GM18907 (cell line): ENCODE data around the gene SLC17A7.

Experiments used
- ATAC-seq: cut with Tn5 transposase; IDR thresholded peaks from one replicate; pipeline ENCODE4 v1.9.1; 2021; ENCODE audit warnings: mild to moderate bottlenecking, moderate library complexity; ENCODE audit not compliant: unreplicated experiment

SLC17A7 gene

DNA sequence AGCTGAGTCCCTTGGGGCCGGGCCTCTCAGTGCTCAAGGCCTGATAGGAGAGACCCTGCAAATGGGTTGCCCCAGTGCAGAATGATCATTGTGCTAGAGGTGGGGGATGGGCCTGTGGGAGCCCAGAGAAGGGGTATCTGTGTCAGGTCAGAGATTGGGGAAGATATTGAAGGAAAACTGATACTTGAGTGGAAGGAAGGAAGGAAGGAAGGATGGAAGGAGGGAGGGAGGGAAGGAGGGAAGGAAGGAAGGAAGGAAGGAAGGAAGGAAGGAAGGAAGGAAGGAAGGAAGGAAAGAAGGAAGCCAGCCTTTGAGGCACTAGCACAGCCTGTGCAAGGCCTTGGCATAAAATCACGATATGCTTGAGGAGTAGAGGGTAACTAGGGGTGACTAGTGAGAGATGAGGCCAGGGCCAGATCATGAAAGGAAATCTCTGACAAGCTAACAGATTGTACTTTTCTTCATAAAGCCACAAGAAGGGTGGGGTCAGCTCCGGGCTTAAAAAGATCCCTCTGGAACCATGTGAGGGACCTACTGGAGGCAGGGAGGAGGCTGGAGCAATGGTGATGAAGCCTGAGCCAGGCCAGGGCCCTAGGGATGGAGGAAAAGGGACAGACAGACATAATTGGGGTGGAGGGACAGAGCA lies 29.5 kb downstream of the SLC17A7 start:
- no peak for ATAC-seq

DNA sequence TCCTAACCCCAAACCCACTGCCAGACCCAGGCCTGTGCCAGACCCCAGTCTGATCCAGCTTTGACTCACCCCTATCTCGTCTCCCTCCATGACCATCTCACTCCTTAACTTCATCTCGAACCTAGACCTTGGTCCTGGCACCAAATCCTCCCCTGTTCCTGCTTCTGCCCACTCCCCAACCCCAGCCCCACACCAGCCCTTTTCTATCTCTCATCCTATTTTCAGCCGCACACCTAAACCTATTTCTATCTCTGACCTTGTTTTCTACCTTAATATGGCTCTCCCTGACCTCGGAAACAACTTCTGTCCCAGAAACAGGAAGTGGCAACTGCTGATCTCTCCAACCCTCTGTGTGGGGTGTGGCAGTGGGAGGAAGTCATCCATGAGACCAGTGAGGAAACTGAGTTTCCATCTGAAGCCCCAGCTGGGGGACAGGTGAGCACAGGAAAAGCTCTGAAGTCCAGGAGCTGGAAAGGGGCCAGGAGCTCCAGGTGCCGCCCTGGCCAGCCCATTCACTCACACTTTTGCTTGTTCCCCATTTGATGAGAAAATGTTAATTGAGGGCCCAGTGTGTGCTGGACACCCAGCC lies 31.8 kb downstream of the SLC17A7 start:
- no peak for ATAC-seq

DNA sequence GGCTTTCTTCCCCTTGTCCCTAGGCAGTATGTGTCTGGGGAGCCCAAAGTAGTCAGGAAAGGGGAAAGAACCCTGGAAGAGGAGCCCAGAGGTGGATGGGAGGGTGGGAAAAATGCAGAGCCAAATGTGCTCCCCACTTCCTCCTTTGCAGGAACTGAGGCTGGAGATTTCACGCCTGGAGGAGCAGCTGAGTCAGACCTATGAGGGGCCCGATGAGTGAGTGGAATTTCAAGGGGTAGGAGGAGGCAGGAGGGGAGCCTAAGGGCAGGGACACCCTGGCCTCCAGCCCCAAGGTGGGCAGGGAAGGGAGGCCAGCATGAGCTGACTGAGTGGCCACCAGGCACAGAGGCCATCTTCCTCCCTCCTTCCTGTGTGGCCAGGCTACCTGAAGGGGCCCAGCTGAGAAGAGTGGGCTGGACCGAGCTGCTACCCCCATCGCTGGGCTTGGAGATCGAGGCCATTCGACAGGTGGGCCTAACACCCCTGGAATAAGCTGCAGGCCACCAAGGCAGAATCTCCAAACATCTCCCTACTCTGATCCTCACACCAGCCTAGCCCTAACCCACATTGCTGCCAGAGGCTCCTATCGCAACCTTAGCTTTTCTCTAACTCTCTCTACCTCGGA lies 32.4 kb downstream of the SLC17A7 start:
- no peak for ATAC-seq

DNA sequence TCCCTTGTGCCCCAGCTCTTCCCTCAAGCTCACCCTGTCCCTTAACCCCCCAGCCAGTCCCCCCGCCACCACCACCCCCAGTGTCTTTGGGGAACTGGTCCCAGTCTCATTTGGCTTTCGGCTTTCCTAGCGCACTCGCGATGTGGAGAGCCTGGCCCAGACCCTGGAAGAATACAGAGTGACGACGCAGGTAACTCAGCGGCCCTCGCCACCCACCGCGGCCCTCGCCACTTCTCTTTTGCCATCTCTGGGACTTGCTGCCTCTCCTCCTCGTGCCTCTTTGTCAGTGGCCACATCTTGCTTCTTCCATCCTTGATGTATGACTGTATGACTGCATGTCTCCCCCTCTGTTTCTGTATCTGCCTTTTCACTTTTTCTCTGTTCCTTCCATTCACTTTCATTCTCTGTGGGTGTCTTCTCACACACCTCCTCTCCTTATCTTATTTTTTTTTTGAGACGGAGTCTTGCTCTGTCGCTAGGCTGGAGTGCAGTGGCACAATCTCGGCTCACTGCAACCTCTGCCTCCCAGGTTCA lies 33.8 kb downstream of the SLC17A7 start:
- ATAC-seq: no peak

GRCh38 chr19:49407079-49407478 lies 34.2 kb downstream of the SLC17A7 start:
- no peak for ATAC-seq

GRCh38 chr19:49403404-49404187 lies 37.7 kb downstream of the SLC17A7 start:
- no peak for ATAC-seq

DNA sequence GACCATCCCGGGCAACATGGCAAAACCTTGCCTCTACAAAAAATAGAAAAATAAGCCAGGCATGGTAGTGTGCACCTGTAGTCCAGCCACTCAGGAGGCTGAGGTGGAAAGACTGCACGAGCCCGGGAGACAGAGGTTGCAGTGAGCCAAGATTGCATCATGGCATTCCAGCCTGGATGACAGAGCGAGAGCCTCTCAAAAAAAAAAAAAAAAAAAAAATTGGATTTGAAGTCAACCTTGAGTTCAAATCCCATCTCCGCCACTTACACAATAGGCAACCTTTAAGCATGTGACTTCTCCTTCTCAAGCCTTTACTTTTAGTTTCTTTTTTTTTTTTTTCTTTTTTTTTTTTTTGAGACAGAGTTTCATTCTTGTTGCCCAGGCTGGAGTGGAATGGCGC lies 41.3 kb downstream of the SLC17A7 start:
- no peak for ATAC-seq

DNA sequence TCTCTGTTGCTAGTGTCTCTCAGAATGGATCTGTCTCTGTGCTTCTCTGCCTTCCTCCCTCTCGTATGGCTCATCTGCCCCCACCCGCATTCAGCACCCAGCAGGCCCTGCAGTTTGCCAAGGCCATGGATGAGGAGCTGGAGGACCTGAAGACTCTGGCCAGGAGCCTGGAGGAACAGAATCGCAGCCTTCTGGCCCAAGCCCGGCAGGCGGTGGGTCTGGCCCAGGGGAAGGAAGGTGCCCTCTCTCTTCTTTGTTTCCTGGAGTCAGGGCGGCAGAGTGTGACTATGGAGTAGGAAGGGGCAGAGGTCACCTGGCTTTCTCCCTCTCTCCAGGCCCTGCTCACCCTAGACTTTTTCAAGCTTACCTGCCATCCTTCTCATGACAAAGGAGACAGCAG lies 42.4 kb downstream of the SLC17A7 start:
- ATAC-seq: no peak

GRCh38 chr19:49398001-49398615 lies 43.2 kb downstream of the SLC17A7 start:
- ATAC-seq: no peak

GRCh38 chr19:49396738-49397505 lies 44.4 kb downstream of the SLC17A7 start:
- ATAC-seq: no peak

- ATAC-seq: no peak
Observed at GRCh38 chr19:49395581-49396407, 45.5 kb downstream of the SLC17A7 start.

DNA sequence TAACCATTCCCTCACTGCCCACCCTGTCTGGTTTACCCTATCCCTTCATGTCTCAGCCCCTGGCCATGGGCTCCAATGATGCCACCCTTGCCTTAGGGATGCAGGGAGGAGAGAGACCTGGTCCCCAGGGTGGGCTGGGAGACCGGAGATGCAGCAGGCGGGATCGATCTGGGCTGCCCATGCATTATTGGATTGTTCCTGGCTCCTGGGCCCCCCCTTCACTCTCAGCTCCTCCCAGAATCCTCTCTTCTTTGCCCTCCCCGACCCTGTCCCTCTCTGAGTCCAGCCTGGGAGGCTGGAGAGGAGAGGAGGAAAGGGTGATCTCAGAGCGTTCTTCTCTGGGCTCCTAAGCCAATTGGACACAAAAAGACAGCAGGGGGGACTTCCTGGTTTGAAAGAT lies 47.4 kb downstream of the SLC17A7 start:
- ATAC-seq: no peak

DNA sequence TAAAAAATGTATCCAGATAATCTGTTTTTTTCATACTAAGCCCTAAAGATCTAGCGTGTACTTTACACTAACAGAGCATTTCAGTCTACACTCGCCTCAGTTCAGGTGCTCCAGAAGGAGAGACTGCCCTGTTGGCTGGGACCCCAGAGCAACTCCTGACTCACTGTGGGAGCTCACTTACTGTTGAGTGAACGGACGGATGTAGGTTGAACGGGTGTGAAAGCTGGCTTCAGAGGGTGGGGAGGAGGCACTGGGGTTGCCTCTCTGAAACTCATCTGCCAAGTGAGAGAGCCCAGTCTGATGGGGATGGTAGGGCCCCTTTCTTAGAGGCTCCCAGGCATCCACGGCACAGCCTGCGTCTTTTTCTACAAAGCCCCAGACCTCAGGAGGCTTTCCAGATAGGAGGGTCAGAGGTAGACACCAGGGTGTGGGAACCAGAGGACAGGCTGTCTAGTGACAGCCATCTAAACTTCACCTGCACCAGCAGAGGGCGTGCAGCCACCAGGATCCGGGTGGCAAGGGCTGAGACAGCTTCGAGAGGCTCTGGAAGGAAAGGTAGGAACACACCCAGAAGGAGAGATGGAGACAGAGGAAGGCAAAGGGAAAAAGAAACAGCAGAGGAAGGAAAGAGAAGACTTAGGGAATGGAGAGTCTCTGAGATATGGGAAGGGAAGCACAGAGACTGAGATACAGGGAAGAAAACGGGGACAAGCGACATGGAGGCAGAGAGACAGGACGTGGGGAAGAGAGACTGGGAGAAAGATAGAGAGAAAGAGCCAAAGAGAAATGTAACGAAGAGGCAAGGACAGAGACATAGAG lies 49.5 kb downstream of the SLC17A7 start:
- no peak for ATAC-seq

DNA sequence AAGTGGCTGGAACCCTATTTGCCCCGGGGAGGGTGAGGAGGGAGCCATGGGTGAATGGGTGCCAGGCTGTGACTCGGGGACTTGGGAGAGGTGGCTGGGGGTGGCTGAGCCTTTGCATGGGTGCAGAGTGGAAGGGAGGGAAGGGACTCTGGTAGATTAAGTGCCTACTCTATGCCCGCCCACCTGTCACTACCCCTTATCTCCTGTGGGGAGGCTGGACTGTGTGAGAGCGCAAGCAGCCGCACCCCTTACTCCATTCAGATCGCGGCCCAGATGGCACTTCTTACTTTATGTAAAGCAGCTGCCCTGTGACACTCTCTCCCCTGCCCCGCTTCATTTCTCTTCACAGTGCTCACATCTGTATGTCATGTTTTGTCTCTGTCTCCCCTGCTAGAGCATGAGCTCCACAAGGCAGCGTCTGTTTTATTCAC lies 50.4 kb downstream of the SLC17A7 start:
- no peak for ATAC-seq

DNA sequence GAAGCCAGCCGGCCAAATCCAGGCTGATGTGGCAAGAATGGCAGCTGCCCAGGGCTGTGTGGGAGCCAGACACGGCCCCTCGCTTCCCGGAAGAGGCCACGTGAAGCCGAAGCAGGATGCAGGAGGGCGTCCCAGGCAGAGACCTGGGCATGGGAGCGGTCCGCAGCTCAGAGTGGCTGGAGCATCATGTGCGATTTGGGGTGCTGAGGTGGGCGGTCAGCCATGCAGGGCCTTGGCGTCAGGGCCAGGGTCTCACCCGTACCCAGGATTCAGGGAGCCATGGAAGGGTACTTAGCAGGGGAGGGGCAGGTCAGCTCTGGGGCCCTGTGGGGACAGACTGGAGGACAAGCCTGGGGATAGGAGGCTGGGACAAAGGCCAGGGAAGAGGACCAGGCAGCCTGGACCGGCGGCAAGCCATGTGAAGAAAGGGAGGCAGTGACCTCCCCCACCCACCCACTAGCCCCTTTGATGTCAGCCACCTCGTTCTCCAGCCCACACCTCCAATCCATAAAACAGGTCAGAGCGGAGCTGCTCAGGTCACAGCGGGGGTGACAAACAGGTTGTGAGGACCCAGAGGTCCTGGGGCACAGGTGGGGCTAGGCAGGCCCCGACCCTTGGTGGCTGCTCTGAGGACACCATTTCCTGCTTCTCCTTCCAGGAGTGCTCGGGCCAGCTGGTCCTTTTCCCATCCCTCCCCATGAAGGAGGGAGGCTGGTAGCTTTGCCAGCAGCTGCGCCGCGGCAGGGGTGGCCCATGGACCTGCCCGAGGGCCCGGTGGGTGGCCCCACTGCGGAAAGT lies 51.0 kb downstream of the SLC17A7 start:
- ATAC-seq: no peak

DNA sequence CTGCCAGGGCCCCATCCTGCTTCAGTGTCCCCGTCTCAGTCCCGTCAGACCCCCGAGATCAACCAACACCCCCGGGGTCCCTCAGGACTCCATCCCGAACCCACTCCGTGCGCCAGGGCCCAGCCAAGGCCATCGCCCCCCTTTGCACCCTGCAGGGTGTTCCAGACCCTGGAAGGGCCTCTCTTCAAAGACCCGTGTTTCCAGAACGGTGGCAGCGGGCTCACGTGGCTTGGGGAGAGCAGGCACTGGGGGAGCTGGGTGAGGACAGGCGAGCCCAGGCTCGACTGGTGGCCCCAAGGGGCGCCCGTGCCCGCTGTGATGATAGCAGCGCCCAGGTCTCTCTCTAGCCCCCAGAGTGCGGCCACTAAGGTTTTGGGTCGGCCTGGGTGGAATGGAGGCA lies 51.9 kb downstream of the SLC17A7 start:
- no peak for ATAC-seq

DNA sequence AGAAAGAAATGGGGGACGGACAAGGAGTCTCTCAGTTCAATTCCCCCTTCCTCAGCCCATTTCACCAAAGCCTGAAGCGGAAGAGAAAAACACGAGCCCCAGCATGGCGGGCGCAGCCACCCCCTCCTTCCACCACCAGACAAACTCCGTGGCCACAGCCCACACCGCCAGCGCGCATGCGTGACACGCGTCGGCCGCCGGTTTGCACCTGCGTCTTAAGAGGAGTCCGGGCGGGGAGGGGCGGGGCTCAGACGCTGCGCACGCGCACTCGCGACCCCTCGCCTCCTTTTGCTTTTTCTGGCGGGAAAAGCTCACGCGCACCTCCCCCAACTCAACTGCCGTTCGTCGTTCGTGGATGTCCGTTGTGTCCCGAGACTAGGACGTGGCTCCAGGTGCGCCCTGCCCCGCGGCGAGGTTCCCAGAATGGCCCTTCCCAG lies 53.4 kb downstream of the SLC17A7 start, which contains the start of gene KASH5:
KASH5 (plus strand) TSS at position 314 of the 437 bp plus-strand sequence. CDS start 2,635 bp downstream, outside the sequence.
- no peak for ATAC-seq

DNA sequence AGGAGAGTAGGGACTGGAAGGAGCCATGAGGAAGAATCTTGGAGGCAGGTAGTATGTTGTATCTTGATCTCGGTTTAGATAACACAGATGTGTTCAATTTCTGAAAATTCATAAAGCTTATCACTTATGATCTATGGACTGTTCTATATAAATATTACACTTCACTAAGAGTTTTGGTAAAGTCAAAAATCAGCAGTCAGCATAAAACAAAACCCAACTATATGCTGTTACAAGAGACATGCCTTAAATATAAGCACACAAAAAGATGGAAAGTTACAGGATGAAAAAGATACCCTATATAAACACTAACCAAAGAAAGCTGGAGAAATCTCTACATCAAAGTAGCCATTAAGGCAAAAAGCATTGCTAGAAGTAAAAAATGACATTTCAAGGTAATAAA lies 57.7 kb downstream of the SLC17A7 start:
- ATAC-seq: no peak
